Keratinocyte (primary cell): ENCODE results near the gene PTPRB.

Experiments
- CTCF ChIP-seq, 3 experiments: IDR thresholded peaks in 1 of 3; conservative IDR thresholded peaks in 1 of 3; optimal IDR thresholded peaks in 1 of 3; 2 replicates in 2 of 3; 3 replicates in 1 of 3; pipeline versions ENCODE3 to v1.5.1; 2011; ENCODE audit warnings: low read length in 3 of 3, mild to moderate bottlenecking in 3 of 3, moderate library complexity in 2 of 3, control low read depth in 1 of 3, inconsistent platforms in 1 of 3; ENCODE audit not compliant: insufficient read depth in 2 of 3; ENCODE audit errors: extremely low read depth in 1 of 3
- EZH2 ChIP-seq: IDR thresholded peaks from one replicate; pipeline ENCODE4 v1.6.1; 2012; ENCODE audit warnings: inconsistent platforms, mild to moderate bottlenecking, low read length, moderate library complexity

GRCh38 chr12:70635755-70636154 is 1.5 kb downstream of the PTPRB start:
- TF ChIP-seq CTCF (optimal IDR thresholded peaks at IDR 0.05 in 1 of 3, IDR thresholded peaks at IDR 0.05 in 1 of 3, conservative IDR thresholded peaks at IDR 0.05 in 1 of 3; ENCODE audit: extremely low read depth in 1 of 3, insufficient read depth in 2 of 3, low read length in 3 of 3) = no peak
- TF ChIP-seq EZH2 = no peak
